Spleen (tissue), 11 donors: ENCODE results near the gene TEX52. TPM values are rescaled to one million over a fixed set of nuclear protein-coding genes. Genes with fewer than 3 reads are reported as not detected.

Experiments
- DNase-seq: peaks from one replicate; pipeline ENCODE4 v3.0.0-alpha.2; 2020
- H3K27ac ChIP-seq, 8 donors: fragments of 200-600 bp; sonication (generic) in 7 of 8; 1 replicate in 4 of 8; 2 replicates in 4 of 8; pipeline versions ENCODE4 v1.5.0 to v1.8.0; 2016 to 2021; ENCODE audit warnings: inconsistent platforms in 4 of 8, mild to moderate bottlenecking in 4 of 8, moderate library complexity in 1 of 8
- H3K27me3 ChIP-seq, 7 donors: fragments of 200-600 bp; sonication (generic) in 6 of 7; replicated peaks in 1 of 7; 1 replicate in 4 of 7; 2 replicates in 3 of 7; pipeline versions ENCODE4 v1.5.0 to v1.8.0; 2016 to 2021; ENCODE audit warnings: inconsistent platforms in 3 of 7, mild to moderate bottlenecking in 1 of 7
- H3K36me3 ChIP-seq, 6 donors: fragments of 200-600 bp; sonication (generic) in 5 of 6; 1 replicate in 4 of 6; 2 replicates in 2 of 6; pipeline versions ENCODE4 v1.5.0 to v1.8.0; 2016 to 2021; ENCODE audit warnings: inconsistent platforms in 2 of 6
- H3K4me1 ChIP-seq, 6 donors: fragments of 200-600 bp; sonication (generic) in 5 of 6; 1 replicate in 3 of 6; 2 replicates in 3 of 6; pipeline versions ENCODE4 v1.5.0 to v1.8.0; 2016 to 2021; ENCODE audit warnings: inconsistent platforms in 3 of 6
- H3K4me3 ChIP-seq, 8 donors: fragments of 200-600 bp; sonication (generic) in 7 of 8; 1 replicate in 4 of 8; 2 replicates in 4 of 8; pipeline versions ENCODE4 v1.5.0 to v1.8.0; 2016 to 2021; ENCODE audit warnings: inconsistent platforms in 4 of 8, mild to moderate bottlenecking in 4 of 8, moderate library complexity in 2 of 8
- H3K9me3 ChIP-seq, 8 donors: fragments of 200-600 bp; sonication (generic) in 7 of 8; 1 replicate in 4 of 8; 2 replicates in 4 of 8; pipeline versions ENCODE4 v1.5.0 to v1.8.0; 2016 to 2021; ENCODE audit warnings: inconsistent platforms in 4 of 8
- POLR2A ChIP-seq, 3 donors: fragments of 450-650 bp; IDR thresholded peaks; one replicate each; pipeline ENCODE4 v1.5.1; 2017; ENCODE audit warnings: antibody characterized with exemption in 3 of 3, mild to moderate bottlenecking in 1 of 3
- POLR2AphosphoS5 ChIP-seq, 3 donors: sonication (generic); formaldehyde crosslinking; IDR thresholded peaks; one replicate each; pipeline ENCODE4 v1.5.1; 2017; ENCODE audit warnings: antibody characterized with exemption in 3 of 3
- WGBS, 5 donors: extraction: QIAGEN DNeasy Blood & Tissue Kit in 3 of 5; methylation state at CpG; one replicate each; pipeline versions ENCODE4 v1.1.5 to v1.1.7; 2013 to 2018; 5-methylcytosine and 5-hydroxymethylcytosine counted together
- intact Hi-C: fragments of 100-400 bp; cut with DNase I; formaldehyde crosslinking; loops from one replicate; pipeline ENCODE4 v1.15.0; 2023; ENCODE audit warnings: low total_unique reads
- polyA plus RNA-seq, 3 donors: library from polyadenylated mRNA; stranded (reverse); fragments of 200-250 nt; gene quantifications; one replicate each; pipeline ENCODE4 v1.2.1, GENCODE V29; 2013
- total RNA-seq, 7 donors: library from RNA; depleted of rRNA in 3 of 7; stranded (reverse); fragments of >200 nt in 3 of 7; fragmentation: NEBNext Ultra II Directional in 4 of 7; extraction: Animal tissue kit (Norgen Biotek cat#: 25700) in 4 of 7; gene quantifications; one replicate each; pipeline versions ENCODE4 v1.1.0 to v1.2.1, GENCODE V29; 2016 to 2021
- TF ChIP-seq, protein P1 (sequence below), 11 experiments: fragments of 200-600 bp in 7 of 11; fragments of 450-650 bp in 4 of 11; sonication (generic) in 4 of 11; IDR thresholded peaks in 8 of 11; conservative IDR thresholded peaks in 3 of 11; 1 replicate in 7 of 11; 2 replicates in 4 of 11; pipeline versions ENCODE4 v1.4.0 to v1.8.0; 2016 to 2021; ENCODE audit warnings: antibody characterized with exemption in 11 of 11, inconsistent platforms in 4 of 11, mild to moderate bottlenecking in 1 of 11
- donor health status: healthy with polysubstance abuse.
- donor health status: DM: no; HTN: no; CAD: no; lungs with moderate emphysema.
- donor health status: DM: no; HTN: no; CAD: no.
- donor health status: Bipolar disorder and iron deficiency.
- donor health status: healthy.
- donor health status: DM: no; HTN: no; CAD: no.
- donor health status: DM: yes; HTN: yes; CAD: no.

The TEX52 gene
- total and polyA plus RNA-seq, 10 donors: not detected

DNA sequence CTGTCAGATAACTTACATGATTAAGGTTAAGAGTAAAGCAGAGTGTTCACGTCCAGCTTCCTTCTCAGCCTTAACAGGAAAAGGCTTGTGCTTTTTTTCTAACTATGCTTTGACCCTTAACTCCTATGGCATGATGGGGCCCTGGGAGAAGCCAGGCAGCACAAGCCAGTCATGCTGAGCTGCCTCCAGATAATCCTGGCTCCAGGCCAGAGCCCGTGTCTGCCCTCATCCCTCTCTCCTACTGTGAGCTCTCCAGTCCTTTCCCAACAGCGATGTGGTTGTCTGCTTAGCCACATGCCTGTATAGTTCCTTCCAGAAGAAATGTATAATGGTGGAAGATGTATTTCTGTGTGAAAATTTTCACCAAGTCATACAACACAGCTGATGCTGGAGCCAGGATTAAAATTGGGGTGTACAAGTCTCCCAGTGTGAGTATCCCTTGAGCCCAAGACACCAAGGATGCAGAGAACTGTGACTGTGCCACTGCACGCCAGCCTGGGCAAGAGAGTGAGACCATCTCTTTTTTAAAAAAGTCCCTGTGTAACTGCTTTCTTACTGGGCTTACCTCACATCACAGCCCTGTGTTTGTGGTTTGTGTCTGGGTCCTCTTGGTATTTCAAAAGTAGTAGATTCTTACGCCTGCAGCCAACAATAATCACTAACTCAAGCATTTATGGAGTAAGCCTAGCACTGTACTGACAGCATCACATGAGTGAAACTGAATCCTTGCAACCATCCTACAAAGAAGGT is 52.3 kb downstream of the TEX52 start:
- H3K9me3 ChIP-seq: no peaks in the 10 kb centered on the region
- peak in 2 of 3 donors; percentile 18 to 32 for TF ChIP-seq POLR2AphosphoS5 (IDR thresholded peaks at IDR 0.05)
- TF ChIP-seq, protein P1, sequence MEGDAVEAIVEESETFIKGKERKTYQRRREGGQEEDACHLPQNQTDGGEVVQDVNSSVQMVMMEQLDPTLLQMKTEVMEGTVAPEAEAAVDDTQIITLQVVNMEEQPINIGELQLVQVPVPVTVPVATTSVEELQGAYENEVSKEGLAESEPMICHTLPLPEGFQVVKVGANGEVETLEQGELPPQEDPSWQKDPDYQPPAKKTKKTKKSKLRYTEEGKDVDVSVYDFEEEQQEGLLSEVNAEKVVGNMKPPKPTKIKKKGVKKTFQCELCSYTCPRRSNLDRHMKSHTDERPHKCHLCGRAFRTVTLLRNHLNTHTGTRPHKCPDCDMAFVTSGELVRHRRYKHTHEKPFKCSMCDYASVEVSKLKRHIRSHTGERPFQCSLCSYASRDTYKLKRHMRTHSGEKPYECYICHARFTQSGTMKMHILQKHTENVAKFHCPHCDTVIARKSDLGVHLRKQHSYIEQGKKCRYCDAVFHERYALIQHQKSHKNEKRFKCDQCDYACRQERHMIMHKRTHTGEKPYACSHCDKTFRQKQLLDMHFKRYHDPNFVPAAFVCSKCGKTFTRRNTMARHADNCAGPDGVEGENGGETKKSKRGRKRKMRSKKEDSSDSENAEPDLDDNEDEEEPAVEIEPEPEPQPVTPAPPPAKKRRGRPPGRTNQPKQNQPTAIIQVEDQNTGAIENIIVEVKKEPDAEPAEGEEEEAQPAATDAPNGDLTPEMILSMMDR (IDR thresholded peaks at IDR 0.05 in 8 of 11, conservative IDR thresholded peaks at IDR 0.05 in 3 of 11): no peak
- no peak for TF ChIP-seq POLR2A (IDR thresholded peaks at IDR 0.05)
- 61 to 77% (median 66%) methylated on average over 5 of the region's 5 CpGs for WGBS, 5 donors
- H3K36me3 ChIP-seq: peaks cover 4 to 66% (median 55%) of the 10 kb centered on the region in 6 donors
- no peak overlapping the region for H3K4me3 ChIP-seq
- peak overlapping the region in 4 of 8 donors; percentile 2 to 57 (median 40) for H3K27ac ChIP-seq
- peak; percentile 66 for DNase-seq
- H3K27me3 ChIP-seq: no peaks in the 10 kb centered on the region
- intact Hi-C loops: no loop called here
- H3K4me1 ChIP-seq: peaks cover 0 to 24% (median 4%) of the 10 kb centered on the region in 6 donors

DNA sequence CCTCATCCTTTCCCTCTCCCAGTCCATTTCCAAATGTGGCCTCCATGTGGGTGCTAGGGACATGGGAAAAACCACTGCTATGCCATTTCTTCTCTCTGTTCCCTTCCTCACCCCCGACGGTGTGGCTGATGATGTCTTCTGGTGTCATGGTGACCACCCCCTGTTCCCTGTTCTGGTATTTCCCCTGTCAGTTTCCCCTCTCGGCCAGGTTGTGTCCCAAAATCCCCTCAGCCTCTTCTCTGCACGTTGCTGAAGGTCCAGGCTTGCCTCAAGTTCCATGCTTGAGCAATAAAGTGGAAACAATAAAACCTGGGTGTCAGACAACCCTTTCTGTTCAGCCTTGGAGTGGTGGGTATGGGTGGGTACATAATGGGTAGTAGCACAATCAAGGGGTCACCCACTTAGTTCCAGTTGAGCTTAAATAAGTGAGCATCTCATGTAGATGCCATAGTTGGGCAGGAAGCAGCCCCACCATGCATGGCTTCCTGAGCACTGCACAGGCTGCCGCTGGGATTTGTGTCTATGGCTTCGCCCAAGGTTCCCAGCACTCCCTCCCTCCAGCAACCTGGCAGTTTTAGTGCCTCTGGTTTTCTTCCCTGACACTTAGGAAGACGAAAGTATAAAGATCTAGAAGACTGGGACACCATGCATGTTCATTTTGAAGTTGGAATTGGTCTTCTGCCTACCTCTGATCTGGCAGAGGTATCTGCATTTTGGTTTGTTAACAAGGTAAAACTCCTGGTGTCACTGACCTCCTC is 53.0 kb downstream of the TEX52 start:
- 62 to 80% (median 73%) methylated on average over 7 of the region's 7 CpGs for WGBS, 5 donors
- Histone ChIP-seq H3K27me3 (no peaks in the 10 kb centered on the region), H3K4me1 (peaks cover 0 to 24% (median 4%) of the 10 kb centered on the region in 6 donors), H3K36me3 (peaks cover 9 to 73% (median 61%) of the 10 kb centered on the region in 6 donors), H3K4me3 (no peak overlapping the region), H3K9me3 (no peaks in the 10 kb centered on the region), H3K27ac (peak overlapping the region in 4 of 8 donors; percentile 2 to 57 (median 40))
- TF ChIP-seq POLR2AphosphoS5 (IDR thresholded peaks at IDR 0.05) (no peak), POLR2A (IDR thresholded peaks at IDR 0.05) (no peak)
- TF ChIP-seq, protein P1 (IDR thresholded peaks at IDR 0.05 in 8 of 11, conservative IDR thresholded peaks at IDR 0.05 in 3 of 11): no peak
- peak; percentile 19 for DNase-seq
- intact Hi-C loops: no loop called here

DNA sequence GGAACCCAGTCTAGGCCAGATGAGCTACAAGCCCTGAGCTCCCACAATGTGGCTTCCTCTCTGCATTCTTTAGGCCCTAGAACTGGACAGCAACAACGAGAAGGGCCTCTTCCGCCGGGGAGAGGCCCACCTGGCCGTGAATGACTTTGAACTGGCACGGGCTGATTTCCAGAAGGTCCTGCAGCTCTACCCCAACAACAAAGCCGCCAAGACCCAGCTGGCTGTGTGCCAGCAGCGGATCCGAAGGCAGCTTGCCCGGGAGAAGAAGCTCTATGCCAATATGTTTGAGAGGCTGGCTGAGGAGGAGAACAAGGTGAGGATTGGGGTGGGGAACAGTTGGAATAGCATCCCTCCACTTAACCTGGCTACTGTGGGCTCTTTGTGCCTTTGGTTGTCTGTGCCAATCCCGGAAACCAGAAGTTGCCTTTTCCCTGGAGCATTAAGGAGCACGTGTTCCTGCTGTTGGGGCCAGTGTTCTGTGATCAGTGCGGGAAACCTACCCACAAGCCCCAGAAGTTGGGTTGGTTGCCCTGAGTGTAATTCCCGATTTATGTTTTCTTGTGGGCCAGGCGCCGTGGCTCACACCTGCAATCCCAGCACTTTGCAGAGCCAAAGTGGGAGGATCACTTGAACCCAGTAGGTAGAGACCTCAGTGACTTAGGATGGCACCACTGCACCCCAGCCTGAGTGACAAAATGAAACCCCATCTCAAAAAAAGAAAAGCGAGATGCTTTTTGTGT is 55.6 kb downstream of the TEX52 start:
- Histone ChIP-seq H3K4me3 (no peak overlapping the region), H3K27me3 (no peaks in the 10 kb centered on the region), H3K36me3 (peaks cover 13 to 92% (median 76%) of the 10 kb centered on the region in 6 donors), H3K27ac (no peak overlapping the region), H3K9me3 (no peaks in the 10 kb centered on the region), H3K4me1 (peaks cover 9 to 46% (median 21%) of the 10 kb centered on the region in 6 donors)
- intact Hi-C loops: no loop called here
- TF ChIP-seq POLR2AphosphoS5 (IDR thresholded peaks at IDR 0.05) (no peak), POLR2A (IDR thresholded peaks at IDR 0.05) (no peak)
- TF ChIP-seq, protein P1 (IDR thresholded peaks at IDR 0.05 in 8 of 11, conservative IDR thresholded peaks at IDR 0.05 in 3 of 11): no peak
- 87 to 94% (median 89%) methylated on average over 16 of the region's 16 CpGs for WGBS, 5 donors
- peak; percentile 59 for DNase-seq
